HG02943 (cell line): ENCODE data around the gene TADA1.
"Not testable (repeated sequence)": the region's sequence is repeated elsewhere in the genome, so short reads cannot be mapped to it uniquely, and the experiment has no call there.

ENCODE experiments used
- ATAC-seq: cut with Tn5 transposase; IDR thresholded peaks from one replicate; pipeline ENCODE4 v1.9.1; 2021; ENCODE audit warnings: mild to moderate bottlenecking, low read depth, moderate library complexity; ENCODE audit not compliant: unreplicated experiment

TADA1 gene

GRCh38 chr1:166899769-166900168 lies 23.7 kb upstream of the TADA1 start:
- no peak for ATAC-seq

GRCh38 chr1:166895766-166896165 lies 19.7 kb upstream of the TADA1 start:
- ATAC-seq, result no peak

DNA sequence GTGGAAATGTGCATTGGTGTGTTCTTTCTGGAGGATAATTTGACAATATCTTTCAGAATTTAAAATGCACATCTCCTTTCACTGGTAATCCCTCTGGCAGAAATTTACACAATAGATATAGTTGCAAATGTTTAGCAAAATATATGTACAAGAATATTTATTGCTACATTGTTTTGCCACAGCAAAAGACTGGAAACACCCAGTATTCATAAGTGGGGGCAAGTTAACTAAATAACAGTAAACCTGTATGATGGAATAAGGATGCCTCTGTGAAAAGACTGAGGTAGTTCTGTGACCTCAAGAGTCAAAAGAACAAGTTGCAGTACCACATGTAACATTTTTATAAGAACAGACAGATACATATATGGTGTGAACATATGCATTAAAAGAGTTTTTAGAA lies 13.7 kb upstream of the TADA1 start:
- ATAC-seq, result no peak

GRCh38 chr1:166888373-166889111 lies 12.5 kb upstream of the TADA1 start:
- ATAC-seq, result no peak

DNA sequence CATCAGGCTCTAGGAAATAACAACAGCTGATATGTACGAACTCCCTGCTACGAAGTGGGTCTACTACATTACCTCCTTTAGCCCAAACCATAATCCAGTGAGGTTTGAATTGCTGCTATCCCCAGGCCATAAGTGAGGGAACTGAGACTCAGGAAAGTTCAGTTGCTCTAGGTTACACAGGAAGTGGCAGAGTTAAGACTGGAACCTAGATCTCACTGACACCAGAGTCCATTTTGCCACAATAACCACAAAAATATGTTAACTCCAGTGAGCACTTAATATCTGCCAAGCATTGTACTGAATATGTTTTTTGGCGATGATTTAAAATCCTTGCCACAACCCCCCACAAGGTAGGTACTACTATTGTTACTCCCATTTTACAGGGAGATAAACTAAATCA lies 8.9 kb upstream of the TADA1 start:
- ATAC-seq, result no peak

GRCh38 chr1:166884040-166884642 lies 8.1 kb upstream of the TADA1 start:
- ATAC-seq, result no peak

DNA sequence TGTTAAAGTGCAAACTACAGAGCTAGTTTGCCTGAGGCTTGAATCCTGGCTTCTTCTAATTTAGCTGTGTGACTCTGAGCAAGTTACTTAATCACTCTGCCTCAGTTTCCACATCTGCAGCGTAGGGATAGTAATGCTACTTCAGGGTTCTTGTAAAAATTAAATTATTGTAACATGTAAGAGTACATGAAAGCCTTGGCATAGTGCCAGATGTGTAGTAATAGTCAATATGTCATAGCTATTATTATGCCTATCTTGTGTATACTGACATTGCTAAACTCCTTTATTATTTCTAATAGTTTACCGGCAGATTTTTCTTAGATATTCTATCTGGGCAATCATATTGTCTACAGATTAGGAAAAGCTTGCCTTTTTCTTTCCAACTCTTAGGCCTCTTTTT lies 6.8 kb upstream of the TADA1 start:
- no peak for ATAC-seq

- ATAC-seq, result not testable (repeated sequence)
These were observed 2.3 kb upstream of the TADA1 start for GRCh38 chr1:166878173-166878917.

GRCh38 chr1:166876540-166876838 lies 425 bp upstream of the TADA1 start:
- ATAC-seq, result peak; percentile 0

- ATAC-seq, result no peak
These were observed 746 bp downstream of the TADA1 start for GRCh38 chr1:166875302-166875733.

DNA sequence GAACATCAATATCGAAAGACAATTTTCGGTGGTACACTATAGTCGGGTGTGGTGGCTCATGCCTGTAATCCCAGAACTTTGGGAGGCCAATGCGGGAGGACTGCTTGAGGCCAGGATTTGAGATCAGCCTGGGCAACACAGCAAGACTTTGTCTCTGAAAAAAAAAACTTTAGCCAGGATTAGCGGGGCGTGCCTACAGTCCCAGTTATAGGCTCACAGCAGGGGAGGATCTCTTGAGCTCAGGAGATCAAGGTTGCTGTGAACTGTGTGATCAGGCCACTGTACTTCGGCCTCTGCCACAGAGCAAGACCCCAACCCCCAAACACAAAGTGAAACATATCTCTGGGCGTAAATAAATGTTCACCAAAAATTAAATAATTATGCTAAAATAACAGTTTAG lies 1.6 kb downstream of the TADA1 start:
- no peak for ATAC-seq

DNA sequence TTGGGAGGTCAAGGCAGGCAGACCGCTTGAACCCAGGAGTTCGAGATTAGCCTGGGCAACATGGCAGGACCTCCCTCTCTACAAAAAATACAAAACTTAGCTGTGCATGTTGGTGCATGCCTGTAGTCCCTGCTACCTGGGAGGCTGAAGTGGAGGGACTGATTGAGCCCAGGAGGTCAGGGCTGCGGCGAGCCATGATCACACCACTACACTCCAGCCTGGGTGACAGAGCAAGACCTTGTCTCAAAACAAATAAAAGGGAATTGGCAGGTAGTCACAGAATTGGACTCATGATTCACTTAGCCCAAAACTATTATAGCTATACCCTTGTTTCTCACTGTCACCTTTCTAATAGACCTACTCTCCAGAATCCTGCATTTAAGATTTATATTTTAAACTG lies 5.5 kb downstream of the TADA1 start:
- ATAC-seq, result no peak

DNA sequence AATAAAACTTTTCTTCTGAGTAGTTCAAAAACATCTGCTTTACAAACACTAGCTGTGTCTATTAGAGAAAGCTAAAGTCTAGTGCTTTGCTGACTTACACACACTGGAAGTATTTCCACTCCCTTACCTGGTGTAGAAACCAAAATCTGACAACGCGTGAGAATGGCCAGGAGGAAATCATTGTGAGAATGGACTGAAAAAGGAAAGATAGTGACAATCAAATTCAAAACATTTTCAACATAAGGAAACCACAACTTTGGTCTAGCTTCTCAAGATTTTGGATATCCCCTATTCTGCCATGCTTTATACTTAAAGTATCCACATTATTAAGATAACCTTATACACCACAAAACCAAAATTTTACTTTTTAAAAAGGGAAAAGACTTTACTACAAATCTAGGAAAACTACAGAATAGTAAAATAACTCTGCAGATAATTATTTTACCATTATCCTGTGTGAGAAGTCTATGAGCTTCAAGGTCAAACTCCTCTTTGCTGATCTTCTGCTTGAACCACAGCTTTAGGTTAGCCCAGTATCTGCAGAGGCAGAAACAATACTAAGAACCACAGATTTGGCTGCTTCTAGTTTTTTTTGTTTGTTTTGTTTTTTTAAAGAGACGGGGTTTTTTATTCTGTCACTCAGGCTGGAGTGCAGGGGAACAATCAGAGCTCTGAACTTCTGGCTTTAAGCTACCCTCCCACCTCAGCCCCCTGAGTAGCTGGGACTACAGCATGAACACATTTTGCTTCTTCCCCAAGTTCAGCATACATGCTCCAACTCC lies 6.6 kb downstream of the TADA1 start:
- no peak for ATAC-seq

GRCh38 chr1:166868639-166869038 lies 7.4 kb downstream of the TADA1 start:
- no peak for ATAC-seq

DNA sequence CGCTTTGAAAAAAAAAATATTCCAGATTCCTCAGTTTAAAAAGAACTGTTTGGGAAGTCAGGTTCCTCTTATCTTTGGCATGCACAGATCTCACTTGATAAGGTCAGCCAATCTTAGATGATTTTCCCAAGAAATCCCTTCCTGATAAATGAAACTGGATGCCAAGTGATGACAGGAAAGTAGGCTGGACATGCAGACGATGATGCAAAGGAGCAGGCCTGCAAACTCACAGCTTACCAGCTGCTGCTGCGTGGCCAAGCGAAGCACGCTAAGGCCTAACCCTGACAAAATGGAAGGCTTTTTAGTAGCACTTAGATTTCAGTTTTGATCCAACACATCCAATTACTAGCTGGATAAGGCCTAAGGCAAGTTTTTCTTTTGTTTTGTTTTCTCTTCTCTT lies 10.1 kb downstream of the TADA1 start:
- no peak for ATAC-seq

GRCh38 chr1:166859597-166859996 lies 16.5 kb downstream of the TADA1 start:
- no peak for ATAC-seq

- no peak for ATAC-seq
These were observed 17.2 kb downstream of the TADA1 start for GRCh38 chr1:166858726-166859419.

DNA sequence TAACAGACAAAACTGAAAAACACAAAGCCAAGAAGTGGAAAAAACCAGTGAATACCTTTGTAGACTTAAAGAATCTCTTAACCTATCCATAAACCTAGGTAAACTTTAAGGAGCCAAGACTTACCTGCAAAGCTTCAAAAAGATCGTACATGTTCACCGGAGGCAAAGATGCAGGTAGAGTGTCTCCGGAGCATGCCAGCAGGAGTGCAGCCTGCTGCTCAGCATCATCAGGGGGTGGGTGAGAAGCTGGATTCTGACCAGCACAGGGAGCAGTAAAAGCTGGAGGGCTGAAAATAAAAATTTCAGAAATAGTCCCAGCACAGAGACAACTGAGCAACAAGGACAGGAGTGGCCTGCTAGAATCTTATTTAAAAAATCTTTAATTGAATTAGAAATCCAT lies 18.1 kb downstream of the TADA1 start:
- ATAC-seq, result no peak

GRCh38 chr1:166855558-166855957 lies 20.5 kb downstream of the TADA1 start:
- no peak for ATAC-seq

GRCh38 chr1:166852918-166853317 lies 23.1 kb downstream of the TADA1 start:
- no peak for ATAC-seq
